PC-9 (cell line): ENCODE measurements around the gene SYNDIG1L.

Experiments
- EZH2 ChIP-seq: fragments of 200-600 bp; sonication (generic); IDR thresholded peaks from 2 replicates; pipeline ENCODE4 v1.8.0; 2017; ENCODE audit warnings: antibody characterized with exemption, low read depth
- TF ChIP-seq, protein P1 (sequence below): fragments of 200-600 bp; sonication (generic); conservative IDR thresholded peaks from 2 replicates; pipeline ENCODE4 v1.6.1; 2017; ENCODE audit warnings: mixed run types, antibody characterized with exemption, mild to moderate bottlenecking, moderate library complexity

DNA sequence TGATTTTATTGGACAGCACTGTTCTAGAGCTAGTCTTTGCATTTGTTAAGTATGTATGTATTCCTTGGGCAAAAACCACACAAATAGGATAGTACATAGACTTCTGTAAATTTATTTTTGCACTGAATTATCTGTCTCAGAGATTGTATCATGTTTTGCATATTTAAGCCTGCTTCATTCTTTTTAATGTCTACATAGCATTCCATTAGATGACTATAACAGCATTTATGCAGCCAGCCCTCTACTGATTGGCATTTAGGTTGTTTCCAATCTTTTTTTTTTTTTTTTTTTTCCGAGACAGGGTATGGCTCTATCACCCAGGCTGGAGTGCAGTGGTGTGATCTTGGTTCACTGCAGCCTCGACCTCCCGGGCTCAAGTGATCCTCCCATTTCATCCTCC, 34.5 kb downstream of the SYNDIG1L start:
- no peak for TF ChIP-seq EZH2
- TF ChIP-seq, protein P1, sequence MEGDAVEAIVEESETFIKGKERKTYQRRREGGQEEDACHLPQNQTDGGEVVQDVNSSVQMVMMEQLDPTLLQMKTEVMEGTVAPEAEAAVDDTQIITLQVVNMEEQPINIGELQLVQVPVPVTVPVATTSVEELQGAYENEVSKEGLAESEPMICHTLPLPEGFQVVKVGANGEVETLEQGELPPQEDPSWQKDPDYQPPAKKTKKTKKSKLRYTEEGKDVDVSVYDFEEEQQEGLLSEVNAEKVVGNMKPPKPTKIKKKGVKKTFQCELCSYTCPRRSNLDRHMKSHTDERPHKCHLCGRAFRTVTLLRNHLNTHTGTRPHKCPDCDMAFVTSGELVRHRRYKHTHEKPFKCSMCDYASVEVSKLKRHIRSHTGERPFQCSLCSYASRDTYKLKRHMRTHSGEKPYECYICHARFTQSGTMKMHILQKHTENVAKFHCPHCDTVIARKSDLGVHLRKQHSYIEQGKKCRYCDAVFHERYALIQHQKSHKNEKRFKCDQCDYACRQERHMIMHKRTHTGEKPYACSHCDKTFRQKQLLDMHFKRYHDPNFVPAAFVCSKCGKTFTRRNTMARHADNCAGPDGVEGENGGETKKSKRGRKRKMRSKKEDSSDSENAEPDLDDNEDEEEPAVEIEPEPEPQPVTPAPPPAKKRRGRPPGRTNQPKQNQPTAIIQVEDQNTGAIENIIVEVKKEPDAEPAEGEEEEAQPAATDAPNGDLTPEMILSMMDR: no peak
